IPS DF 19.7 (cell line): ENCODE results near the gene TTLL9.

Experiments used
- DNase-seq: peaks from one replicate; pipeline ENCODE4 v3.0.0-alpha.2; 2013; ENCODE audit warnings: low read depth, low spot score

The TTLL9 gene

GRCh38 chr20:31857861-31858759 lies 12.3 kb upstream of the TTLL9 start:
- no peak for DNase-seq

DNA sequence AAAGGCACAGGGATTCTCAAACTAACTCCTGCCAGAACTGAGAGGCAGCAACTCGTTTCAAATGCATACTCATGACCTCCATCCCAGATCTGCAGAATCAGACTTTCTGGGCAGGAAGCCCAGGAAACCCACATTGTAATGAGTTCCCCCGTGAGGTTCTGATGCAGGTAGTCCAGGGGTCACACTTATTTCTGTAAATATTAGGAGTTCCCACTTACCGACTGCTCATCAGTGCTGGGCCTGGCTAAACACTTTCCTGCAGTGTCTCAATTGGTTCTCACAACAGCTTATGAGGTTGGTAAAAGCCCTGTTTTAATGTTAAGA lies 11.7 kb upstream of the TTLL9 start:
- no peak for DNase-seq

- DNase-seq: no peak
These were observed 11.0 kb upstream of the TTLL9 start for GRCh38 chr20:31859266-31859997.

DNA sequence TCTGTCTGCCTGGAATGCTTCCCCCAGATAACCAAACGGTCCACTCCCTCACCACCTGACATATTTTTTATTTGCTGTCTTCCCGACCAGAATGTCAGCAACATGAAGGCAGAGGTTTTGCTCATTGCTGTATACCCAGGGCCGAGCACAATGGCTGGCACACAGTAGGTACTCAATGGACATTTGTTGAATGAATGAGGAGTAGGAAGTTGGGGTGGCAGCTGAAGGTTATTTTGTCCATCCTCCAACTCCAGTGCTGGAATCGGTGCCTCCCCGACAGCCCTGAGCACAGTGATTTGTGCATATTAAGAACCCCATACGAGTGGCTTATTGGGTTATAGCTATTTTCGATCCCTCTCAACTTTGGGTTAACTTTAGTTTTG lies 10.4 kb upstream of the TTLL9 start:
- no peak for DNase-seq

DNA sequence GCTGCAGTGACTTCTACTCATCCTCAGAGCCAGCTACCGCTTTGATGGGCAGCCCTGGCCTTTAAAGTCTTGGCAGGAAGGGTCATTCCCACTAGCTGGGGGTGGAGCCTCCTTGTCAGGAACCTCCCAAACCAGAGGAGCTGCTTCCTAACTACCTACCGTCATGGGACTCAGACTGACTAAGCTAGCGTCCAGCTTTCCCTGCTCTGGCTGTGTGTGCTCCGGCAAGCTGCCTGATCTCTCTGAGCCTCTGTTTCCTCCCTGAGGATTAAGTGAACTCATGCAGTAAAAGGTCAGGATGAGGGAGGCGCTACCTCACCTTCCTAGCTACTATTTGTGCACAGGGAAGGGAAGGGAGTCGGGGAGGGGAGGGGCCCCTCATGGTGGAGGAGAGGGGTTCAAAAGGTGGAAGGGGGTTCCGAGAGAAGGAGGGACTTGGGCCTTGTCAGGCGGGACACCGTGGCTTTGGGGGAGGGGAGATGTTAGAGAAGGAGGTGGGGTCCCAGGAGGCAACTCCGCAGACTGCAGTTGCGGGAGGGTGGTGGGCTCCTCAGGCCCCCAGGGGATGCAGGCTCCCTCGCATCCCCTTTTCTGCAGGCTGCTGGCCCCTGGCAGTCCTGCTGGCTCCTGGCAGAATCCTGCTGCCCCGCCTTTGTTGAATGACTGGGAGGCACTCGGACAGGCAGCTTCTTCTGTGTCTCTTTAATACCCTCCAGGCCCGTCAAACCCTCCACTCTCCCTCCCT lies 9.9 kb upstream of the TTLL9 start:
- no peak for DNase-seq

DNA sequence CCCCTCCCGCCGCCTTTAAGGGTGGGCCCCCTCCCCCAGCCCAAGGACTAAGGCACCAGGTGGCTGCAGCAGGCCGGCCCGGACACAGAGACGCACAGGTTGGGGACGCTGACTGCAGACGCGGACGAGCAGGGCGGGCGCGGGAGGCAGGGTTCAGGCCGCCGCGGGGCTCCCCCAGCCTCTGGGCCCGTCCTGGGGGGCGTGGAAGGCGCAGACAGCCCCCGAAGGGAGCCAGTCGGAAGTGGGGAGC lies 9.4 kb upstream of the TTLL9 start:
- DNase-seq: no peak

- DNase-seq: no peak
These were observed 8.9 kb upstream of the TTLL9 start for GRCh38 chr20:31861385-31862156.

DNA sequence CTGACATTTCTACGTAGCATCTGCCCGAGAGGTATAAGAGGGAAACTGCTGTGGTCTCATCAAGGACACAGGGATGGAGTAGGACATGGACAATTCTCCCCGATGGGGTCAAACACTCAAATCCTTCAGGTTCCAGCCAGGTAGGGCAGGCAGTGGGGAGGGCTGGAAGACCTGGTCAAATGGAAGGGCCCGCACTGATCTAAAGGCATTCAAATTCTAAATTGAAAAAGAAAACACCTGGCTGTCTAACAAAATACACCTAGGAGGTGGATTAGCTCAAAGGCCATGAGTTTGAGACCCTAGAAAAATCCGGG lies 8.3 kb upstream of the TTLL9 start:
- DNase-seq: no peak

DNA sequence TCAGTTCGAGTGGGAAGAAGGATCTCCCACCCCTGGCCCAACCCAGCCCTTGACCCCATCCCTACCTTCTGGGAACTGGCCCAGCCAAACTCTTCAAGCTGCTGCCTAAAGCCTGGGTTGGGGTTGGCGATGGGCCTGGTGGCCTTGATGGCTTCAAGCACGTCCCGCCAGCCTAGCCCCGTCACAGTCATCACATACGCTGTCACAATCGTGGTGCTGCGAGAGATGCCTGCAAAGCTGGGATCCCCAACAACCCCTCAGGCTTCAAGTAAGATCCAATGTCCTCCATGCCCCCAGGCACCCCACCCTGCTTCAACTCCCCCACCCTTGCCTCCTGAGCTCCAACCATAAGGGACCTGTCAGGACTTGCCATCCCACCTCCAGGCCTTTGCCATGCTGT lies 7.9 kb upstream of the TTLL9 start:
- DNase-seq: no peak

DNA sequence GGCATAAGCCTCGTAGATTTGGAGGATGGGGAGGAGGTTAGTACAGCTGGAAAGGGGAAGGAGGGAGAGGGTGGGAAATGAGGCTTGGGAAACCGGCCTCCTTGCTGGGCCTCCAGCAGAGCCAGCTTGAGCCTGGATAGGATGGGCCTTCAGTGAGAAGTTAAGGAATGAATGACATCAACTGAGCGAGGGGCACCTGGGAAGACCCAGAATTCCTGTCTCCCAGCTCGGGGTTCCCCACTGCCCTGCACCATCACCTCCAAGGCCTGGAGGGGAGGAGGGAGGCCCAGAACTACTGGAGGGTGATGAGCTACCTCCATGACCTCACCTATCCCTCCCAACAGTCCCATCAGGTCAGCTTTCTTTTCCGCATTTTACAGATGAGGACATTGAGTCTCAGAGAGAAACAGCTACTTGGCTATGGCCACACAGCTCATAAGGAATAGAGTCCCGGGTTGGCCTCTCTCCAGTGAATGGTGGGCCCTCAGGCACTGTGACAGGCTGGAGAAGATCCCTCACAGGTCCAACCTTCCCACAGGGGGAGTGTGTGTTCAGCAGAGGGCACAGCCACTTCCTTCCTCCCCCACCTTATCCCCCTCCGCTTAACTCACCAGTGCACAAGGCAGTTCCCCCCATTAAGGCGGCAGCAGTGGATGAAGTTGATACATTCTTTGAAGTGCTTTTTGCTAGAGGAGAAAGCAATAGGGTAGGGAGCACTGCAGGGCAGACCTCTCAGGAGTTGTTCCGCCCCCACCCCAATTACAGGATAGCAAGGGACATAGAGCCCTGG lies 6.9 kb upstream of the TTLL9 start:
- DNase-seq: no peak

DNA sequence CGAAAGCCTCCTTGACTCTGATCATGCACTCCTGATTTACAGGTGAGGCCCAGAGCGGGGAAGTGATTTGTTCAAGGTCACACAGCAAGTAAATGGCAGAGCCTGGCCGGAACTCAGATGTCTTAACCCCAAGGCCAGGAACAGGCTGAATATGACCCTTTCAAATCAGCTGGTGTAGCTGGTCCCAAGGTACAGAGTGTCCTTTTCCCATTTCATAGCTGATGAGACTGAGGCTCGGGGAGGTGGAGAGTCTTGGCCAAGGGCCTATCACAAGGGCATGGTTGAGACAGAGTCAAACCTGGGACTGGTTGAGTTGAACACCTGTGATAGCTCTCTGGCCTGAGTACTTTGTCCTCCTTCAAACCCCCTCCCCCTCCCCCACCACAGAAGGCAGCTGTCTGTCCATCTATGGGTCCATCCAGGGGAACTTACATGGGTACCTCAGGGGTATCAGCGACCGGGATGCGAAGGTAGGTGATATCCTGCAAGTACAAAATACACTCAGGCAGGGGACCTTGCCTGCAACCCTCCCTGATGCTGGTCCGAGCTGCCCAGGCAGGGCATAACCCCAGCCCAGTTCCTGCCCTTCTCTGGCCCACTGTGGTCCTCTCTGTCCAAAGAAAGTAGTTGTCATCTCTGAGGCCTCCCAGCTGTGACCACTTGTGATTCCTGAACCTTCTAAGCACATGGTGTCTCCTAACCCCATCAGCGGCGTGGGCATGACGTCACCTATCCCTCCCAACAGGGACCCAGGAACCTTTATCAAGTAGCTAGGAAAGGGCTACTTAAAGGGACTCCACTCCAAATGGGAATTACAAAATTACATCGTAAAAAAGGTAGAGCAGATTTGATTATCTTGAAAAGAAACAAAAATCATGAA lies 5.7 kb upstream of the TTLL9 start:
- DNase-seq: no peak

- DNase-seq: no peak
These were observed 4.2 kb upstream of the TTLL9 start for GRCh38 chr20:31866221-31866620.

GRCh38 chr20:31868853-31869672 lies 1.4 kb upstream of the TTLL9 start:
- DNase-seq: no peak

DNA sequence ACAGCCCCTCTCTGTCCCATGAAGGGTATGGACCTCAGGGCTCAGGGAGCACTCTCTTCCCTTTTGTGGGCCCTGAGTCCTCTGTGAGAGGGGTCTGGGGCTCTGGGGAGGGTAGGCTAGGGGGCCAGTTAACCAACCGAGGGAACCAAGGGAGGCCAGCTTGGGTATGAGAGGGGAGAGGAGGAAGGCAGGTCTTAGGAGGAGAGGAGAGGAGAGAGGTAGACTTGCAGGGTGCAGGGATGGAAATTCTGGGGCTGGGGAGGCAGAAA lies 827 bp upstream of the TTLL9 start:
- no peak for DNase-seq

- DNase-seq: no peak
These were observed 538 bp downstream of the TTLL9 start for GRCh38 chr20:31870726-31871617.

GRCh38 chr20:31871618-31871954 lies 1.2 kb downstream of the TTLL9 start:
- no peak for DNase-seq

GRCh38 chr20:31872406-31872805 lies 2.0 kb downstream of the TTLL9 start:
- no peak for DNase-seq

GRCh38 chr20:31875671-31876070 lies 5.2 kb downstream of the TTLL9 start:
- DNase-seq: no peak

DNA sequence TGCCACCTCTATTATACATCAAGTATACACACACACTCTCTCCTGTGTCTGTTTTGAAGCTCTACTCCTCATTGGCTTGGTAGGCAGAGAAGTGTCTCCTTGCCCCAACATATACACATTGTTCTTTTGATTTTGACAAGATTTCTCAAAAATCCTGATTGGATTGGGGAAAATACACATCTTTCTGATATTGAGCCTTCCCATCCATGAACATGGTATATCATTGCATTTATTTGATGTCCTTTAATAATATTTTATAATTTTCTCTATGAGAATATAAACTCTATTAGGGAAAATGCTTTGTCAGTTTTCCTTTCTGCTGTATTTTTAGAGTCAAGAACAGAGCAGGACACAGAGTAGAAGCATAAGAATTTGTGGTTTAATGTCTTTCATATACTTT lies 7.2 kb downstream of the TTLL9 start:
- DNase-seq: no peak
